T-helper 2 cell treated with Interferon-gamma antibody and Interleukin-4, amounts not matched to agents 5 μg/mL and 100 μg/mL, for 36 hours (primary cell): Measurements from ENCODE around the gene VARS1.
"Not testable (repeated sequence)": the region's sequence is repeated elsewhere in the genome, so short reads cannot be mapped to it uniquely, and the experiment has no call there.

Experiments used
- DNase-seq: peaks from one replicate; pipeline ENCODE4 v3.0.0; 2021; ENCODE audit warnings: low spot score
- H3K27ac Mint-ChIP-seq: one replicate; pipeline ENCODE4 v1.8.0; 2021; ENCODE audit warnings: mild to moderate bottlenecking, mixed read lengths
- H3K27me3 Mint-ChIP-seq: one replicate; pipeline ENCODE4 v1.8.0; 2021; ENCODE audit warnings: low read depth, mixed read lengths
- H3K36me3 Mint-ChIP-seq: one replicate; pipeline ENCODE4 v1.8.0; 2021; ENCODE audit warnings: low read depth, mixed read lengths
- H3K4me1 Mint-ChIP-seq: one replicate; pipeline ENCODE4 v1.8.0; 2021; ENCODE audit warnings: low read depth, mixed read lengths
- H3K4me3 Mint-ChIP-seq: one replicate; pipeline ENCODE4 v1.8.0; 2022; ENCODE audit warnings: mild to moderate bottlenecking, moderate library complexity, mixed read lengths
- H3K9me3 Mint-ChIP-seq: one replicate; pipeline ENCODE4 v1.8.0; 2021; ENCODE audit warnings: mixed read lengths

The VARS1 gene

DNA sequence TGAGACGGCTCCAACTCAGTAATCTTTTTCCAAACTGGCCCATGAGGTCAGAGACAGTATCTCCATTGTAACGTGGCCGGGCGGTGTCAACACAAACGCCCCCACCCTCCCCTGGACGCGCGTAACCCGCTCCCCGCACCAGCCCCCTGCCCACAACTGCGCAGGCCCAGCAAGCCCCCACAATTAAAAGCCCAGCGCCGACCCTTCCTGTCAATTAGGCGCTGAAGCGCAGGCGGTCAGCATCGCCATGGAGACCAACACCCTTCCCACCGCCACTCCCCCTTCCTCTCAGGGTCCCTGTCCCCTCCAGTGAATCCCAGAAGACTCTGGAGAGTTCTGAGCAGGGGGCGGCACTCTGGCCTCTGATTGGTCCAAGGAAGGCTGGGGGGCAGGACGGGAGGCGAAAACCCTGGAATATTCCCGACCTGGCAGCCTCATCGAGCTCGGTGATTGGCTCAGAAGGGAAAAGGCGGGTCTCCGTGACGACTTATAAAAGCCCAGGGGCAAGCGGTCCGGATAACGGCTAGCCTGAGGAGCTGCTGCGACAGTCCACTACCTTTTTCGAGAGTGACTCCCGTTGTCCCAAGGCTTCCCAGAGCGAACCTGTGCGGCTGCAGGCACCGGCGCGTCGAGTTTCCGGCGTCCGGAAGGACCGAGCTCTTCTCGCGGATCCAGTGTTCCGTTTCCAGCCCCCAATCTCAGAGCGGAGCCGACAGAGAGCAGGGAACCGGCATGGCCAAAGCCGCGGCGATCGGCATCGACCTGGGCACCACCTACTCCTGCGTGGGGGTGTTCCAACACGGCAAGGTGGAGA is 19.7 kb upstream of the VARS1 start, which contains the start of the genes HSPA1A and HSPA1L:
TSS of gene HSPA1A (plus strand) at position 519 of the 814 bp plus-strand sequence. CDS start at position 733, 214 bp downstream.
TSS of gene HSPA1L (minus strand) at position 259 of the 814 bp plus-strand sequence. CDS start 3,311 bp downstream, outside the sequence.
- Mint-ChIP-seq H3K4me1 (peaks cover 35% of the 10 kb centered on the region), H3K27ac (peak within 1 kb of the TSS; percentile 88), H3K9me3 (no peaks in the 10 kb centered on the region), H3K4me3 (peak within 1 kb of the TSS; percentile 91), H3K27me3 (no peaks in the 10 kb centered on the region), H3K36me3 (peaks cover 19% of the 10 kb centered on the region)
- DNase-seq, result peak; percentile 81

DNA sequence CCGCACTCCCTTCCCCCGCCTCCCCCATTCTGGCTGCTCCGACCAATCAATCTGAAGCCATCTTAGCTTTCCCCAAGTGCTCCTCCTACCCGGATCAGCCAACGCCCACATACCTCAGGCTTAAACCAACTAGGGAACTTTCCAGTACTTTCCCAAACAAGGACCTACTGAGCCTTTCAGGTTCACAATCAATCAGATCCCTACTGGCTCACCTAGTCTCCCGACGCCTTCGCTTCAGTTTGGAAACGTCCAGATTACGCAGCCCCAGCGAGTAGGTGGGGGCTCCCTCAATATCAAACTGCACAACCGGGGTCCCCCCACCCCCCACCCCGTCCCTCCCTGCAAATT is 19.1 kb upstream of the VARS1 start:
- Mint-ChIP-seq H3K9me3 (no peaks in the 10 kb centered on the region), H3K27me3 (no peaks in the 10 kb centered on the region), H3K36me3 (peaks cover 21% of the 10 kb centered on the region), H3K4me1 (peaks cover 31% of the 10 kb centered on the region), H3K4me3 (peak overlapping the region; percentile 91), H3K27ac (peak overlapping the region; percentile 88)
- DNase-seq, result peak; percentile 76

DNA sequence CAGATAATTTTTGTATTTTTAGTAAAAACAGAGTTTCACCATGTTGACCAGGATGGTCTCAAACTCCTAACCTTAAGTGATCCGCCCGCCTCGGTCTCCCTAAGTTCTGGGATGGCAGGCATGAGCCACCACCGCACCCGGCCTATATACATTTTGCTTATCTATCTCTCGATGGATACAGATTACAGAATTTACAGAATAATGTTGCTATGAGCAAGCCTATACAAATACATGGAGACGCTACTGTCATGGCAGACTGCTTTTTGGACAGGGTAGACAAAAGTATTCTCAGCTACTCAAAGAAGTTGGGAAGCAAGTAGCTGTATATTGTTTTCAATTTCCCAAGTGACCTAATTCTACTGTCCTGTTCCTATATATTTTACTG is 17.9 kb upstream of the VARS1 start:
- no peak for DNase-seq
- H3K27me3 Mint-ChIP-seq, result no peaks in the 10 kb centered on the region
- peak overlapping the region; percentile 84 for H3K27ac Mint-ChIP-seq
- peaks cover 30% of the 10 kb centered on the region for H3K4me1 Mint-ChIP-seq
- peaks cover 21% of the 10 kb centered on the region for H3K36me3 Mint-ChIP-seq
- H3K4me3 Mint-ChIP-seq, result peak overlapping the region; percentile 91
- no peaks in the 10 kb centered on the region for H3K9me3 Mint-ChIP-seq

DNA sequence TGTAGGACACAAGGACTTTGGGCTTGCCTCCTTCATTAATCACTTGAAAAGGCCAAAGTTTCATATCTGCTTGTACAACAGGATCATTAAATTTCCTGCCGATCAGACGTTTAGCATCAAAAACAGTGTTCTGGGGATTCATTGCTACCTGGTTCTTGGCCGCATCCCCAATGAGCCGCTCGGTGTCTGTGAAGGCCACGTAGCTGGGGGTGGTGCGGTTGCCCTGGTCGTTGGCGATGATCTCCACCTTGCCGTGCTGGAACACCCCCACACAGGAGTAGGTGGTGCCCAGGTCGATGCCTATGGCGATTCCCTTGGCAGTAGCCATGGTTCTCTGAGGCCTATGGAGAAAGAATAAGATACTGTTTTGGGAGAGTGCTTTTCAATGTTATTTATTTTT is 16.1 kb upstream of the VARS1 start:
- Mint-ChIP-seq H3K27ac (no peak overlapping the region), H3K9me3 (no peaks in the 10 kb centered on the region), H3K4me3 (no peak overlapping the region), H3K36me3 (peaks cover 12% of the 10 kb centered on the region), H3K4me1 (peaks cover 25% of the 10 kb centered on the region), H3K27me3 (no peaks in the 10 kb centered on the region)
- DNase-seq, result no peak

DNA sequence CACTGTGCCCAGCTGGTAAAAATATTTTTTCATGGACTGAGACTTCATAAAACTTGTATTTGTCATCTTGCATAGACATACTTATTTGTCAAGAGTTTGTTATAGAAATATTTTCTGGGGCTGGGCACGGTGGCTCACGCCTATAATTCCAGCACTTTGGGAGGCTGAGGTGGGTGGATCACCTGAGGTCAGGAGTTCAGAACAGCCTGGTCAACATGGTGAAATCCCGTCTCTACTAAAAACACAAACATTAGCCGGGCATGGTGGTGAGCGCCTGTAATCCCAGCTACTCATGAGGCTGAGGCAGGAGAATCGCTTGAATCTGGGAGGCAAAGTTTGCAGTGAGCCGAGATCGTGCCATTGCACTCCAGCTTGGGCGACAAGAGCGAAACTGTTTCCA is 13.0 kb upstream of the VARS1 start:
- Mint-ChIP-seq H3K36me3 (peaks cover 21% of the 10 kb centered on the region), H3K4me1 (peaks cover 22% of the 10 kb centered on the region)
- DNase-seq, H3K27ac Mint-ChIP-seq, H3K27me3 Mint-ChIP-seq, H3K4me3 Mint-ChIP-seq, H3K9me3 Mint-ChIP-seq: not testable (repeated sequence)

DNA sequence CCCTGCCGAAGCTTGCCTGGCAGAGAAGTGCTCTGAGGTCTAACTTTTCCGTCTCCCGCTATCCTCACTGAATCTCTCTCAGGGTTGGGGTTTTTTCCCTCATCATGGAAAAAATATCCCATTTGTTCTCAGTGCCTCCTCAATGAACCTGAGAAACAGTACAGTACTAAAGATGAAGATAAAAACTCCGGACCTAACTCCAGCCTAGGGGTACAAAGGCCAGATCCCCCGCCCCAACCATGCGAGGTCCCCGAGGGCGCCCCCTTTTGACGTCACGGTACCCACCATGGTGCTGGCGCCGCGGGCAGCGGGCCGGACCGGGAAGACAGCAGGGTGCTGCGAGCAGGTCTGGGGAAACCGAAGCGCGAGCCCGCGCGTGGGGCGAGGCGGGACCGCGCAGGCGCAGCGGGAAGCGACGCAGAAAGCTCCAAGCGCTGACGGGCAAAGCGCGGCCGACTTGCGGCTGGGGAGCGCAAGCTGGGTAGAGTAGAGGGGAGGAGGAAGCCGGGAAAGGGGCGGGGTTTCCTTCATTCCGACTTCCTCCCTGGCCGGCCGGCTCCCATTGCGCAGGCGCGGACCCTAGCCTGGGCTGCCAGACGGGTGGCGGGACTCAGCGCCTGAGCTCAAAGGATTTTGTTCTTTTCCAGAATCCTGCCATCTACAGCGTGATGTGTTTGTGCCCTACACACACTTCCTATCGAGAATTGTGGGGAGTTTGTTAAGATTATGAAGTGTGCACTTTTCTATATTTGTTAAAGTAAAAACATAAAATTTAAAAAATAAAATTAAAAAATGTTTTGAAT is 11.1 kb upstream of the VARS1 start, which contains the start of gene LSM2:
TSS of gene LSM2 (minus strand) at position 497 of the 803 bp plus-strand sequence. CDS start at position 288, 209 bp downstream.
- DNase-seq, result peak; percentile 98
- Mint-ChIP-seq H3K4me1 (peaks cover 15% of the 10 kb centered on the region), H3K9me3 (no peaks in the 10 kb centered on the region), H3K36me3 (peaks cover 31% of the 10 kb centered on the region), H3K27ac (peak within 1 kb of the TSS; percentile 91), H3K27me3 (no peaks in the 10 kb centered on the region), H3K4me3 (peak within 1 kb of the TSS; percentile 97)

DNA sequence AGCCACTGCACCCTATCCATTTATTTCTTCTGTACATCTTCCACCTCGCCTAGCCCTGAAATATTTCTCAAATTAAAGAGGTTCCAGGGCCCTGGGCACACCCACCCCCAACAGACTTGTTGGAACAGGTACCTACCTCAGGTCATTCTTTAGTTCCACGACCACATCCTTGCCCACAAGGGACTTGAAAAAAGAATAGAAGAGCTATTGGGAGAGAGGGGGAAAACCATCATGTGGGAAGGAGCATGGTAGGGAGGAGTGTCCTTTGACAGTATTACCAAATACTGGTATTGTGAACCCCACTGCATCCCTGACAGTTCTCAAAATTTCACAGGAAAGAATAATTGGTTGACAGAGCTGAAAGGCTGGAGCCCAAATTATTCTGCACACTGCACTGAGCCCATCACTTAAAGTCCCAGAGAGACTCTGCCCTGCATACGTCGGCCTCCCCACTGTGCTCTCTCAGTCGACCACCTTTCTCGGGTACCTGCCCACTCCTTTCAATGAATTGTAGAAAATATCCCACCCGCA is 10.5 kb upstream of the VARS1 start:
- peaks cover 32% of the 10 kb centered on the region for H3K36me3 Mint-ChIP-seq
- no peaks in the 10 kb centered on the region for H3K9me3 Mint-ChIP-seq
- H3K4me3 Mint-ChIP-seq, result peak overlapping the region; percentile 97
- H3K27ac Mint-ChIP-seq, result peak overlapping the region; percentile 91
- no peaks in the 10 kb centered on the region for H3K27me3 Mint-ChIP-seq
- no peak for DNase-seq
- peaks cover 18% of the 10 kb centered on the region for H3K4me1 Mint-ChIP-seq

DNA sequence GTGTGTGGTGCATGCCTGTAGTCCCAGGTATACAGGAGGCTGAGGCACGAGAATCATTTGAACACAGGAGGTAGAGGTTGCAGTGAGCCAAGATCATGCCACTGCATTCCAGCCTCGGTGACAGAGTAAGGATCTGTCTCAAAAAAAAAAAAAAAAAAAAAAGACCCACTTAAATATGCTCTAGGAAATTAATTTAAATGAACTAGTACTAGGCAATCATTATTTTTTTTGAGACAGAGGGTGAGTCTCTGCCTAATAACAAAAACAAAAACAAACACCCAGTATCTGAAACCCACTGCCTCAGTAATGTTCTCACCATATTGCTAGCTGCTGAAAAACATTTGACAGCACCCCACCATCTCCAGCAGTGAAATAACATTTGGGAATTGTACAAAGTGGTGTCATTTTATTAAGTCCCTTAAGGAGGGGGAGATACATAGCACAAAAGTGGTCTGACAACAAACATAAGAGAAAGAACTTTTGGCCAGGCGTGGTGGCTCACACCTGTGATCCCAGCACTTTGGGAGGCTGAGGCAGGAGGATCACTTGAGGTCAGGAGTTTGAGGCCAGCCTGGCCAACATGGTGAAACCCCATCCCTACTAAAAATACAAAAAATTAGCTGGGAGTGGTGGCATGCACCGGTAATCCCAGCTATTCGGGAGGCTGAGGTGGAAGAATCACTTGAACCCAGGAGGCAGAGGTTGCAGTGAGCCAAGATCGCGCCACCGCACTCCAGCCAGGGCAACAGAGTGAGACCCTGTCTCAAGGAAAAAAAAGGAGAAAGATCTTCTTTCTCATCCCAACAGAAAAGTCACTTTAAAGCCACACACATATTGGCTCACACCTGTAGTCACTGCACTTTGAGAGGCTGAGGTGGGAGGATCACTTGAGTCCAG is 5.7 kb upstream of the VARS1 start:
- DNase-seq, H3K9me3 Mint-ChIP-seq, H3K27ac Mint-ChIP-seq, H3K27me3 Mint-ChIP-seq, H3K4me3 Mint-ChIP-seq: not testable (repeated sequence)
- Mint-ChIP-seq H3K36me3 (peaks cover 30% of the 10 kb centered on the region), H3K4me1 (peaks cover 27% of the 10 kb centered on the region)

DNA sequence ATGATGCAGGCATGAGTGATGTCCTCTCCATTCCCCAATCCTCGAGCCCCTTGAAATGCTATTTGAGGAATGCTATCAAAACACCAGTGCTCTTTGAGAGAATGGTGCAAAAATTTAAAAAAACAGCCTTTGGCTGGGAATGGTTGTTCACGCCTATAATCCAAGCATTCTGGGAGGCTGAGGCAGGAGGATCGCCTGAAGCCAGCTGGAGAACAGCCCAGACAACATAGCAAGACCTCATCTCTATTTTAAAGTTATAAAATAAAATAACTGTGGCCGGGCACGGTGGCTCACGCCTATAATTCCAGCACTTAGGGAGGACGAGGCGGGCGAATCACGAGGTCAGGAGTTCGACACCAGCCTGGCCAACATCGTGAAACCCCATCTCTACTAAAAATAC is 4.2 kb upstream of the VARS1 start:
- Mint-ChIP-seq H3K36me3 (peaks cover 30% of the 10 kb centered on the region), H3K4me1 (peaks cover 22% of the 10 kb centered on the region), H3K27me3 (no peaks in the 10 kb centered on the region), H3K9me3 (no peaks in the 10 kb centered on the region), H3K4me3 (no peak overlapping the region), H3K27ac (no peak overlapping the region)
- no peak for DNase-seq

DNA sequence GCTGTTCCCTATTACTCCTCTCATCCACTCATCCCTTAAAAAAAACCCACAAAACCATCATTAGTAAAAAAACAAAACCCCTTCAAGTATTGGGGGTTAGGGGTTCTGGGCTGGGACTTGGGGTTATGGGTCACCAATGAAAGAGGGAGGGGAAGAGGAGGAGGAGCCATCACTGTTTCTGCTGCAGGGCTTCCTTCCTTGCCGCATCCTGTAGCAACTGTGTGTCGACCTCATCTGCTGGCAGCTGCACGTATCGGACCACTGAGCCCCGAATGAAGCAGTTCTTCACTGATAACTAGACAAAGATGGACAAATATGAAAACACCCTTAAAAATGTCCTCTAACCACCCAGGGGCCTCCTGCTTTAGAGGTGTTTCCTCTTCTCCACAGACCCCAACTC is 2.0 kb upstream of the VARS1 start:
- no peaks in the 10 kb centered on the region for H3K9me3 Mint-ChIP-seq
- no peak for DNase-seq
- H3K4me3 Mint-ChIP-seq, result peak overlapping the region; percentile 68
- peaks cover 30% of the 10 kb centered on the region for H3K36me3 Mint-ChIP-seq
- H3K4me1 Mint-ChIP-seq, result peaks cover 23% of the 10 kb centered on the region
- H3K27ac Mint-ChIP-seq, result peak overlapping the region; percentile 90
- no peaks in the 10 kb centered on the region for H3K27me3 Mint-ChIP-seq

DNA sequence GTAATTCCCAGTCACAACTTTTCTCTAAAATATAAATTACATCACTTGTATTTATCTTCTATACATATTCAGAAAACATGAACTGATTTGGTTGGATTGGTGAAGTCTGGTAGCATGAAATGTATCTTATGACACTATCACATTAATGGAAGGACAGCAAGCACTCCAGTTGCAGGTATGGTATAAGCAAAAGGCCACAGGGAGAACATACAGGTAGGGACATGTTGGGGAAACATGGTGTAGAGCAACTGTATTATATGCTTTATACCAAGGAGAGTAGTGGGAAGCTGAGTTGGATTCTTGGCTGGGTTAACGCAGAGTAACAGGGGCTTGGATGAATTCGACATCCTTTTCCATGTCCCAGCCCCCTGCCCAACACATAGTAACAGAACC is 1.4 kb upstream of the VARS1 start:
- Mint-ChIP-seq H3K27ac (peak overlapping the region; percentile 90), H3K36me3 (peaks cover 33% of the 10 kb centered on the region)

DNA sequence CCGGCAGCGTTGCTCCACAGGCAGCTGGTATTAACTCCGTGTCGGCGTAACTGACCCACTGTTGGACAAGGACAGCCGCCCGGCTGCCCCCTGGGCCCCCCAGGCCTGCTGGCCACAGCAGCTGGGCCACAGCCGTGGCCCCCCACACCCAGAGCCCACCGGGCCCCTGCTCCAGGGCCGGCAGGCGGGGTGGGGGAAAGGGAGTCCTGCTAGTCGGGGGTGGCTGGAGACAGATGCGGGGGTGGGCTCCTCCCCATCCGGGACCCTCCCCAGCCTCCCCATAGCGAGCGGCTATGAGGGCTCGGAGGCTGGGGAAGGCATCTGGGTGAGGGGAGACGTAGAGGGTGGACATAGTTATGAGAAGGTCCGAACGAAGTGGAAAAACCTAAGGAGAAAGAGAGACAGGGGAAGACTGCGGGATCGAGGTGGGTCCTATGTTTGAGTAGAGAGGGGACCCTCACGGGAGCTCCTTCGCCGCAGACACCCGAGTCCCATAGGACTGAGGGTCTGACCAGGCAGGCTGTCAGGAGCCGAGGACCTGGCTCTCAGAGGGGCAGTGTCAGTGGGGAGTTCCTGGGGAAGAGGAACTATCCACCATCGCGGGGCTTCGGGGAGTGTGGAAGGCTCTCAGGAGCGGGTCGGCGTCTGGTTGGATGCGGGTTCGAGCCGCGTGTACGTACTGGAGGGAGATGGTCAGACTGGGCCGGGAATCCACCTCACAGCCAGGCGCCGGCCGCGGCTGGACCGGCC is 511 bp downstream of the VARS1 start:
- Mint-ChIP-seq H3K27ac (peak overlapping the region; percentile 96), H3K4me1 (peaks cover 25% of the 10 kb centered on the region), H3K36me3 (peaks cover 38% of the 10 kb centered on the region), H3K27me3 (no peaks in the 10 kb centered on the region), H3K9me3 (no peaks in the 10 kb centered on the region), H3K4me3 (peak overlapping the region; percentile 79)
- DNase-seq, result no peak

More for the DNA sequence above, 1.4 kb upstream of the VARS1 start:
- peak overlapping the region; percentile 37 for H3K4me3 Mint-ChIP-seq
- H3K4me1 Mint-ChIP-seq, result peaks cover 23% of the 10 kb centered on the region
- no peaks in the 10 kb centered on the region for H3K9me3 Mint-ChIP-seq
- no peaks in the 10 kb centered on the region for H3K27me3 Mint-ChIP-seq
- DNase-seq, result no peak
